ENCODE data around the gene RANBP3. TPM values are rescaled to one million over a fixed set of nuclear protein-coding genes. Genes with fewer than 3 reads are reported as not detected.

RANBP3 gene
- total and polyA plus RNA-seq, 2 experiments from 2014 or later = 40.2 to 98.3 TPM

GRCh38 chr19:5873617-5874199 lies 104.2 kb downstream of the RANBP3 start:
- H3K27ac ChIP-seq (ENCODE audit: low read depth) = no peak overlapping the region
- H3K27me3 ChIP-seq (ENCODE audit: insufficient read depth) = no peaks in the 10 kb centered on the region
- H3K79me2 ChIP-seq (replicated peaks; ENCODE audit: insufficient read depth) = no peaks in the 10 kb centered on the region
- no peak overlapping the region for H2AFZ ChIP-seq
- Mint-ChIP-seq H3K4me3 (no peak overlapping the region), H3K4me1 (no peaks in the 10 kb centered on the region), H3K9me3 (no peaks in the 10 kb centered on the region; the same call in 2 of the 3 replicates), H3K27me3 (ENCODE audit: insufficient read depth, low read depth, poor library complexity) (peaks cover 6% of the 10 kb centered on the region), H3K27ac (no peak overlapping the region), H3K36me3 (ENCODE audit: low read depth) (no peaks in the 10 kb centered on the region)
- no peaks in the 10 kb centered on the region for H3K4me1 ChIP-seq (ENCODE audit: insufficient read depth)
- no peaks in the 10 kb centered on the region for H3K36me3 ChIP-seq (ENCODE audit: insufficient read depth)
- H3K4me2 ChIP-seq = no peak overlapping the region
- DNase-seq (ENCODE audit: low spot score) (no peak), ATAC-seq (no peak)
- H4K20me1 ChIP-seq (replicated peaks; ENCODE audit: insufficient read depth) = no peaks in the 10 kb centered on the region
- no peaks in the 10 kb centered on the region for H3K9me2 ChIP-seq (ENCODE audit: insufficient read depth)
- no peak overlapping the region for H3K4me3 ChIP-seq
- no peak for TF ChIP-seq POLR2AphosphoS5 (IDR thresholded peaks at IDR 0.05; ENCODE audit: low read depth)
- no peak for TF ChIP-seq REST (IDR thresholded peaks at IDR 0.05; ENCODE audit: unreplicated experiment)
- no peak for TF ChIP-seq ETS1 (IDR thresholded peaks at IDR 0.05)
- TF ChIP-seq ZNF331 (CRISPR knock-in tag; IDR thresholded peaks at IDR 0.05; ENCODE audit: low read depth) = no peak
- TF ChIP-seq JUNB (IDR thresholded peaks at IDR 0.05; ENCODE audit: unreplicated experiment) = no peak
- TF ChIP-seq ZNF462 (CRISPR knock-in tag; IDR thresholded peaks at IDR 0.05) = no peak
- TF ChIP-seq STAT1 (IDR thresholded peaks at IDR 0.05; ENCODE audit: unreplicated experiment) = no peak
- TF ChIP-seq EZH2phosphoT487 (IDR thresholded peaks at IDR 0.05; ENCODE audit: unreplicated experiment) = no peak
- TF ChIP-seq CREB1 (CRISPR knock-in tag; IDR thresholded peaks at IDR 0.05; ENCODE audit: low read depth) = no peak
- TF ChIP-seq ZNF114 (CRISPR knock-in tag; IDR thresholded peaks at IDR 0.05) = no peak
- no peak for TF ChIP-seq CTCF (conservative IDR thresholded peaks at IDR 0.05; ENCODE audit: low read depth in 2 of 2)
- no peak for TF ChIP-seq NANOG (IDR thresholded peaks at IDR 0.05; ENCODE audit: borderline replicate concordance)
- no peak for TF ChIP-seq EZH2 (IDR thresholded peaks at IDR 0.05; ENCODE audit: low read depth, unreplicated experiment)
- no peaks in the 10 kb centered on the region for H3F3A ChIP-seq (replicated peaks; ENCODE audit: low read depth)
